D721Med (cell line): ENCODE measurements around the gene HOTAIR.

ENCODE experiments used
- DNase-seq: peaks from one replicate; pipeline ENCODE4 v3.0.0; 2011; ENCODE audit warnings: low spot score; ENCODE audit not compliant: insufficient read length
- FAIRE-seq: peaks from 2 replicates; lab custom pipeline; 2011; peaks lifted over from hg19 to GRCh38; lab: Jason Lieb, UNC
- TF ChIP-seq, protein P1 (sequence below): IDR thresholded peaks from 2 replicates; pipeline ENCODE4 v1.5.1; 2012; ENCODE audit warnings: mild to moderate bottlenecking, control low read depth; ENCODE audit not compliant: insufficient read depth; ENCODE audit errors: missing control alignments

HOTAIR gene

DNA sequence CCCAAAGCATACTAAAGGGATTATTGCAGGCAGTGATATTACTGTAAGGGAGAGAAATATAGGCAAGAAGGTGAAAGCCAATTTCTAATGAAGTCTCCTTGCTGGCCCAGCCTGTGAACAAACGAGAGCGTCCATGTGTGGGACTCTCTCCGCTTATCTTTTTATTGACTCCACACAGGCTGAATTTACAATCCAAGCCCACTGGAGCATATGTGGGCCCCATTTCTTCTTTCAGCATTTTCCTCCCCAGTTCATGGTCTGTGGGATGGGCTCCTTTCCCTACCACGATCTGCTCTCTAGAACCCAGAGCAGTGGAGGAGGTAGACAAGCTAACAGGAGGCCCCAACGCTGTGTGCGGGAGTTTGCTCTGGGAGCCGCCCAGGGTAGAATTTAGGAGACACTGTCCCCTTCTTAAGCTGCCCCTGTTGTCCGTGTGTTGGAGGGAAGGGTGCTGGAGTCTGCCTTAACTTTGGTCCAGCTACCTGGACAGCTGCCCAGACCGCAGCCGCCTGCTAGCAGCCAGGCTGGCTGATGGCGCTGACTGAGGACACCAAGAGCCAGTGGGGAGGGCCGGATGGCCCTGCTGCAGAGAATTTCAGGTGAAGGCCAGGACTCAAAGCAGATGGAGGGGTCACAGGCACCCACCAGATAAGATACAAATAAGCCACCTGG lies 5.0 kb downstream of the HOTAIR start:
- DNase-seq (no peak), FAIRE-seq (no peak)
- TF ChIP-seq, protein P1, sequence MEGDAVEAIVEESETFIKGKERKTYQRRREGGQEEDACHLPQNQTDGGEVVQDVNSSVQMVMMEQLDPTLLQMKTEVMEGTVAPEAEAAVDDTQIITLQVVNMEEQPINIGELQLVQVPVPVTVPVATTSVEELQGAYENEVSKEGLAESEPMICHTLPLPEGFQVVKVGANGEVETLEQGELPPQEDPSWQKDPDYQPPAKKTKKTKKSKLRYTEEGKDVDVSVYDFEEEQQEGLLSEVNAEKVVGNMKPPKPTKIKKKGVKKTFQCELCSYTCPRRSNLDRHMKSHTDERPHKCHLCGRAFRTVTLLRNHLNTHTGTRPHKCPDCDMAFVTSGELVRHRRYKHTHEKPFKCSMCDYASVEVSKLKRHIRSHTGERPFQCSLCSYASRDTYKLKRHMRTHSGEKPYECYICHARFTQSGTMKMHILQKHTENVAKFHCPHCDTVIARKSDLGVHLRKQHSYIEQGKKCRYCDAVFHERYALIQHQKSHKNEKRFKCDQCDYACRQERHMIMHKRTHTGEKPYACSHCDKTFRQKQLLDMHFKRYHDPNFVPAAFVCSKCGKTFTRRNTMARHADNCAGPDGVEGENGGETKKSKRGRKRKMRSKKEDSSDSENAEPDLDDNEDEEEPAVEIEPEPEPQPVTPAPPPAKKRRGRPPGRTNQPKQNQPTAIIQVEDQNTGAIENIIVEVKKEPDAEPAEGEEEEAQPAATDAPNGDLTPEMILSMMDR: no peak

DNA sequence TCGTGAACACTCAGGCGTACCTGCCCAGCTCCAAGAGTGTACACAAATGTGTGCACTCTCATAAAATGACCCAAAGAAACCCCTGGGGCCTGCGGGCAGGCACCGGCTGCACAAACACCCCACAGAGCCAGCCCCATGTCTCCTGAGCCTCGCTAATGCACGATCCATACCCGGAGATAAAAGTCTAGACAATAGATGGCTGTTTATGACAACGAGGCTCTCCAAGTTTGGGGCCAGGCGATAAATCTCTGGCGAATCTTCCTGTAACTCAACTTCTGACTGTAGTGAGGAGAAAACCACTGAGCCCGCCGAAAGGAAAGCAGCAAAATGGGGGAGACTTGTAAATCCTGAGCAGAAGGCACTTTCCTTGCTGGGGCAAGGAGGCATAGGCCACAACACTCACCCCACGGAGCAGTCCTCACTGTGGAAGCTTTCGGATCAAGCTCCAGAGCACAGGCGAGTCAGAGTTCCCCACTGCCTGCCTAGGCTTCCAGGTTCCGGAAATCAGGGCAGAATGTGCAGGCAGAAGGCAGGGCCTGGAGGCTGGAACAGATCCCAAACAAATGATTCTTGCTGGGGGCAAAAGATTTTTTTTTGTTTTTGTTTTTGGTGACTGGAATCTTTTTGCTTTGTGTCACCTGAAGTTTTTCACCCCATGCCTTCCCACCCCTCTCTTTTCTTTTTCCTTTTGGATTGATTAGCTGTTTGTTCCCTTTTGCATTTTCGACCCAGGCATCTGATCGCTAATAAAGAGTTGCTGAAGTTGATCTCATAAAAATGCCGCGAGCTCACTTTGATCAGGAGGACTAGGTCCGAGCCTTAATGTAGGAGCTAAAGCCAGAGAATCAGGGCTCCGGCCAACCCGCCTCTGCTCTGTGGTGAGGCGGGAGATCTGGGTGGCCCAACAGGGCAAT lies 6.3 kb downstream of the HOTAIR start:
- no peak for FAIRE-seq
- no peak for DNase-seq
- TF ChIP-seq, protein P1: no peak

DNA sequence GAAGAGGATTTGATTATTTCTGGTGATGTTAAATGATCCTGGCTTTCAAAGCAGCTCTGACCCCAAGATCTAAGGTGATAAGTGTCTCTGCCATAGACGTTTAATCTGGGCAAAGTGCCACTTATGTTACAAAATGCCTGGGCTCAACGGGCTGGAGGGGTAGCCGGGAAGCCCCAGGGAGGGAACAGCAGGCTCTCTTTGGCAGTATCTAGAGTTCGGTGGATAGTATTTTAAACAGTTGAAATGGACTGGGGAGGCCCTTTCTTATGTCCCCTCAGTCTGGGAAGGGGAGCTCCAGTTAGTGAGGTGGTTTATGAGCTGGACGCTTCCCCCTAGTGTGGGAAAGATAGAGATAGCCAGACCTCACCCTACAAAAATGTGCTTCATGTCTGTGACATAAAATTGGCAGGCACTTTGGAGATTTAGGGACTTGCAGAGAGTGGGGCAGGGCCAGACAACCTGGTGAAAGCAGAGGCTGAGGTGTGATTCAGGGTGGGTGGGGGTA lies 7.3 kb downstream of the HOTAIR start:
- DNase-seq: no peak
- no peak for FAIRE-seq
- TF ChIP-seq, protein P1: no peak

DNA sequence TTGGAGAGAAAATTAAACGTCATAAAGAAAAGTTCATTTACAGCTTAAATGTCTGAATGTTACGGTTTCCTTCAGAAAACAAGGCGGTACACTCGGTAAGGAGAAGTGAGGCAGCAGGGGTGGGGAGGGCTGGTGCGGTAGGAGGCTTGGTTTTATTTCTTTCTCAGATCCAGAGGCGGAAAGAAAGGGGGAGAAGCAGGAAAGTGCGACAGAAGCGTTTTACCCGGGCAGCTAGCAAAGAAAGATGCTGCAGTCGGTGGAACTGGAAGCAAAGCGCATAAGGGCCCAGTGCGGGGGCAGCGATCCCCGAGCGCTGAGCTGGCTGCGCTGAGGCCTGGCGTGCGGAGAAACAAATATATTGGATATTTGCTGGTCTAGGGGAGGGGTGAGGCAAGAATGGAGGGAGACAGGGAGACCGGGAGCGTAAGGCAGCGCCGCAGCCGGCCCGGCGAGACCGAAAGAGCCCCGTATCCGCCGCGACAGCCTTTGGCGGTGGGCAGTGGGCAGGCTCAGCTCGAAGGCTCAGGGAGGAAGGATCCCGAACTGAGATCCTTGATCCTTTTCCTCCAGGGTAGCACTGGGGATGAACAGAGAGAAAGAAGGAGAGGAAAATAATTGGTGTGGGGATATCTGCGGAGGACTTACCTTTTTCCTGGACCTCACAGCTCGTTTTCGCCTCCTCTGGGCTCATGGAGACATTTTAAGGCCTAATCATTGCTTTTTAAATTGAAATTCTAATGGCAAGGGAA lies 8.2 kb downstream of the HOTAIR start:
- FAIRE-seq (no peak), DNase-seq (no peak)
- TF ChIP-seq, protein P1: no peak

DNA sequence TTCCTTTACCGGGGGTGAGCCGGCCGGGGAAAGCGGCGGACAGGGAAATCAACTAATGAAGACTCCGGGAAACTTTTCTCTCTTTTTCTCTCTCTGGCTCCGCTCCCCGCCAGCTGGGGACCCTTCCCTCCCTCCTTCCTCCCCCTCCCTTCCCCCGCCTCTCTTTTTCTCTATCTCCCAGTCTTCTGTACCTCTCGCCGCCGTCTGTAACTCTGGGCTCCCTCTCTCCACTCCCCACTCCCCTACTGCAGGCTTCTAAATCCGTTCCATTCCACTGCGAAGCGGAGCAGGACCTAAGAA lies 8.7 kb downstream of the HOTAIR start:
- DNase-seq: no peak
- TF ChIP-seq, protein P1: no peak
- no peak for FAIRE-seq

DNA sequence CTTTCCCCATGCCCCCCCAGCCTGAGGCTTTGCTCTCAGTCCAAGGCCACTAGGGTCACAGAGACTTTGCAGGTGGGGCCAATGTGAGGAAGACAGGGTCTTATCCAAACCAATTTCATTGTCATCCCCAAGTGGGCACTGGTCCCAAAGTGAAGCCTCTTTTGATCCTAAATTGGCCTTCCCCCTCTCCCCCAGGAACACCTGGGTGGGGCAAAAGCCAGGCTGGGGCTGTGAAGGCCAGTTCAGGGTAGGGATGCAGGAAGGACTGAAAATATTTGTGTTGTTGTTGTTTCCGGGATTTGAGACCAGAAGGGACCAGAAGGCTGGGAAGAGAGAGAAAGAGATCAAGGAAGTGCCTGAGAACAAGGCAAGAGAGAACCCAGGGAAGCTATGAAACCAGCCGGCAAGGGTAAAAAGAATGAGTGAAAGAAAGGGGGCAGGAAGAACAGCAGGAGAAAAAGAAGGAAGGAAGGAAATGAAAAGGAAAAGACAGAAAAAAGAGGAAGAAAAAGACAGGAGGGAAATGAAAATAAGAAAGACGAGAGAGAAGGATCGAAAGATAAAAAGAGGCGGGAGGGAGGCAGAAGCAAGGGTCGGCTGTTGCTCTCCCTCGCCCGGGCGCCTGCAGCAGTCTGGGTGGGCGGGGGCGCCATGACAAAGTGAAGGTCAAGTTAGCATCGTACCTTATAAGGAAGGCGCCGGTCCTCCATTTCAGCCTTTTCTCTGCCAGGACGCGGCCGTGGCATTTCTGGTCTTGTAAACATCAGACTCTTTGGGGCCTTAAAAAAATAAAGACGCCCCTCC lies 9.3 kb downstream of the HOTAIR start:
- TF ChIP-seq, protein P1: no peak
- DNase-seq: no peak
- no peak for FAIRE-seq
